Activated CD4-positive, alpha-beta T cell treated with anti-CD3 and anti-CD28 coated beads, Interleukin-2, amount 10 ng/mL, durations not matched to agents 24 days and 14 days (primary cell): Measurements from ENCODE around the gene SLC16A2. TPM values are rescaled to one million over a fixed set of nuclear protein-coding genes. Genes with fewer than 3 reads are reported as not detected.

Experiments
- DNase-seq: peaks from one replicate; pipeline ENCODE4 v3.0.0; 2022
- H3K27ac Mint-ChIP-seq: one replicate; pipeline ENCODE4 v1.8.0; 2022; ENCODE audit warnings: mild to moderate bottlenecking, mixed read lengths
- H3K27me3 Mint-ChIP-seq: one replicate; pipeline ENCODE4 v1.8.0; 2022; ENCODE audit warnings: mixed read lengths
- H3K36me3 Mint-ChIP-seq: one replicate; pipeline ENCODE4 v1.8.0; 2022; ENCODE audit warnings: low read depth, mild to moderate bottlenecking, mixed read lengths
- H3K4me1 Mint-ChIP-seq: one replicate; pipeline ENCODE4 v1.8.0; 2021; ENCODE audit warnings: mixed read lengths
- H3K4me3 Mint-ChIP-seq: one replicate; pipeline ENCODE4 v1.8.0; 2022; ENCODE audit warnings: mild to moderate bottlenecking, moderate library complexity, mixed read lengths
- H3K9me3 Mint-ChIP-seq: one replicate; pipeline ENCODE4 v1.8.0; 2021; ENCODE audit warnings: mixed read lengths
- intact Hi-C: fragments of 100-400 bp; cut with micrococcal nuclease; formaldehyde crosslinking; loops from one replicate; pipeline ENCODE4 v1.15.1; 2023
- total RNA-seq: library from RNA; stranded (reverse); gene quantifications from 2 replicates; pipeline ENCODE4 v1.2.3, GENCODE V29; 2022

Gene SLC16A2
- total RNA-seq, 1 donor from 2014 or later: 0.58 TPM

DNA sequence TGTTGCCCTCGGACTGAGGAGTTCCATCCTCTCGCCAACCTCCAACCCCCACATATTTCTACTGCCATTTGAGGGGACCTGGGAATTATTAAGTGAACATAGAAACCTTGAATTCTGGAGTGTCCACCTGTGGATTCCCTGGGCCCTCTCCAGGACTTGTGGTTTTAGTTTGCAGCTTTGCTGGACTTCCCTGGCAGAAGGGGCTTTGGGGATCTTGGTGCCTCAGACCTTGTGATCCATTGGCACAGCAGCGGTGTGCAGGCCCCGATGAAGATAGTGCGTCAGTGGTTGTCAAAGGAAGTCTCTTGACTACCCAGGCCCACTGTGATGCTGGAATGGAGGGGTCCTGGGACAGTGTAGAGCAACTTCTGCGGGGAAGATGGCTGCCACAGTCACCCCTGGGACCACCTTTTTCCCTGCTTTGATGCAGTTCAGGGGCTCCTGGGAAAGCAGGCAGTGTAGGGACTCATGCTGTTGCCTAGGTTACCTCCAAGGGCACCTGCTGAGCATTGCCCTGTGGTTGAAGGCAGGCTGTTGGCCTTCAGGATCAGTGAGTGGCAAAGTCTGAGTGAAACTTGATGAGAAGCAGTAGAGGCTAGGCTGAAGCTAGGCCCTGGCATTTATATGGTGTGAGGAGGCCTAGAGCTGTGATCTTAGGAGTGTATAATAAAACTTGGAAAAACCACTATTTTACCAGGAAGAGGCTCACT is 2.2 kb downstream of the SLC16A2 start:
- peaks cover 34% of the 10 kb centered on the region for H3K27me3 Mint-ChIP-seq
- no peak overlapping the region for H3K4me3 Mint-ChIP-seq
- H3K27ac Mint-ChIP-seq: no peak overlapping the region
- H3K36me3 Mint-ChIP-seq: no peaks in the 10 kb centered on the region
- intact Hi-C loops: no loop called here
- no peaks in the 10 kb centered on the region for H3K9me3 Mint-ChIP-seq
- no peak for DNase-seq
- H3K4me1 Mint-ChIP-seq: peaks cover 6% of the 10 kb centered on the region

DNA sequence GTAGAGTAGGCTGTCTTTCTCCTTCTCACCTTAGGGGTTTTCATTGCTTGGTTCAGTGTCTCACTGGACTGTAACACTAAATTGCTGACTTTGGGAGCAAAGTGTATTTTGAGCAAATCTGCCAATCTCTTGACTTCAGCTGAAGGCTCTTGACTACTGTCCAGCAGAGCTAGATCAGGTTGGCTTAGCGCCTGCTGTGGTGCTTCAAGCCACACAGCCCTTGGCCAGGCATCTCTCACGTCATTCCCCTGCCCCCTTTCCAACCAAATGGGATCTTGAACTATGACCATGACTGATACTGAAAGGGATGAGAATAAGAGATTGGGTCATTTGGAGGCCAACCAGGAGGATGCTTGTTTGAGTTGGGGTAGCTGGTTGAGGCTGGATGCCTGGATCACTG is 4.8 kb downstream of the SLC16A2 start:
- H3K4me3 Mint-ChIP-seq: no peak overlapping the region
- no peaks in the 10 kb centered on the region for H3K9me3 Mint-ChIP-seq
- no peaks in the 10 kb centered on the region for H3K36me3 Mint-ChIP-seq
- H3K27ac Mint-ChIP-seq: no peak overlapping the region
- no peak for DNase-seq
- intact Hi-C loops: no loop called here
- peaks cover 17% of the 10 kb centered on the region for H3K27me3 Mint-ChIP-seq
- H3K4me1 Mint-ChIP-seq: peaks cover under 1% of the 10 kb centered on the region

DNA sequence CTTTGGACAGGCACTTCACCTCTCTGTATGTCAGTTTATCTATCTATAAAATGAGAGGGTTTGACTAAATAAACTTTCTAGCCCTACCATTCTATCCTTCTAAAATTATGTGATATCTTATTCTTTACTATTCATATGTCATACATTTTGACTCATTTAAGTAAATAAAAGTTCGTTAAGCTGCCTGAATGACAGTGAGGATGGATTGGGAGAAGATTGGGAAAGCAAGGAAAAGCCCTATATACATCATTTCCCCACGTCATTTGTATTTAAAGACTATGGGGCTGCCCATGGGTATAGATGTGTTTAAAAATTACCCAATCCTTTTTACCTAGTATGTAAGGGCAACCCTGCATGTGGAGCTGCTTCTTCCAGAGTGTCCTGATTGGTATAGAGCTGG is 5.3 kb downstream of the SLC16A2 start:
- no peak overlapping the region for H3K27ac Mint-ChIP-seq
- H3K9me3 Mint-ChIP-seq: no peaks in the 10 kb centered on the region
- H3K27me3 Mint-ChIP-seq: peaks cover 13% of the 10 kb centered on the region
- DNase-seq: no peak
- H3K4me3 Mint-ChIP-seq: no peak overlapping the region
- no peaks in the 10 kb centered on the region for H3K4me1 Mint-ChIP-seq
- no peaks in the 10 kb centered on the region for H3K36me3 Mint-ChIP-seq
- intact Hi-C loops: no loop called here

DNA sequence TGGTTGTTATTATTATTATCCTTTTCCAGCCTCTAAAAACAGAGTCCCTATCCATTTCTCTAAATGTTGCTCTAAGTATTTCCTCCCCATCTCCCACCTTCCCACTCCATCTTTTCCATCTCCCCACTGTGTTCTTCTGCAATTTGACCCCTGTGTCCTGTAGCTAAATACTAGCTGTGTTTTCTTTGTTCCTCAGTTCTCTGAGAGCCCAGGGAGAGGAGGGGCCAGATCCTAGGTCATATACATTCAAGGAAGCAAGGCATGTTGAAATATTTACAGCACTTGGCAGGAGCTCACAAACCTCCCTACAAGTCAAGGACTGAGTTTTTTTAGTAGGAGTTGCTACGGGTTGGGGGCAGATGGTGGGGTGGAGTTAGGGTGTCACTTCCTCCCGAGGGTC is 10.5 kb downstream of the SLC16A2 start:
- intact Hi-C loops: no loop called here
- no peak overlapping the region for H3K27ac Mint-ChIP-seq
- H3K4me3 Mint-ChIP-seq: no peak overlapping the region
- H3K27me3 Mint-ChIP-seq: no peaks in the 10 kb centered on the region
- H3K9me3 Mint-ChIP-seq: no peaks in the 10 kb centered on the region
- no peak for DNase-seq
- H3K4me1 Mint-ChIP-seq: no peaks in the 10 kb centered on the region
- no peaks in the 10 kb centered on the region for H3K36me3 Mint-ChIP-seq

DNA sequence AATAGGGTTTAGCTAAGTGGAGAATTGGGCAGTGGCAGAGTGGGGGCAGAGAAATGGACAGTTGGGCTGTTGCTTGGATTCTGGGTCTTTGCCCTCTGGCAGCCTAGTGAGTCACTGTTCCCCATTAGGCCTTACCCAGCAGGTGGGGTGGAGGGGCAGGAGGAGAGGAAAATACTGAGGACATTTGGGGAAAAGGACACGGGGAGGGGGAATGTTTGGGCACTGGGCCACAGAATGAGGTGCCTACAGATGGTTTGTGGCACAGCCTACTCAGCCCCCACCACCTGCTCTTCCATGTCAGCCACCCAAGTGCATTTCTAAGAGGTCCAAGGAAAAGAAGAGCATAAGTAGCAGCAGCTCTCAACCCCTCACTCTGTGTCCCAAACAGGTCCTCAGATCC is 13.0 kb downstream of the SLC16A2 start:
- intact Hi-C loops: no loop called here
- Mint-ChIP-seq H3K4me3 (no peak overlapping the region), H3K4me1 (no peaks in the 10 kb centered on the region), H3K27ac (no peak overlapping the region), H3K9me3 (no peaks in the 10 kb centered on the region), H3K27me3 (no peaks in the 10 kb centered on the region), H3K36me3 (no peaks in the 10 kb centered on the region)
- no peak for DNase-seq

DNA sequence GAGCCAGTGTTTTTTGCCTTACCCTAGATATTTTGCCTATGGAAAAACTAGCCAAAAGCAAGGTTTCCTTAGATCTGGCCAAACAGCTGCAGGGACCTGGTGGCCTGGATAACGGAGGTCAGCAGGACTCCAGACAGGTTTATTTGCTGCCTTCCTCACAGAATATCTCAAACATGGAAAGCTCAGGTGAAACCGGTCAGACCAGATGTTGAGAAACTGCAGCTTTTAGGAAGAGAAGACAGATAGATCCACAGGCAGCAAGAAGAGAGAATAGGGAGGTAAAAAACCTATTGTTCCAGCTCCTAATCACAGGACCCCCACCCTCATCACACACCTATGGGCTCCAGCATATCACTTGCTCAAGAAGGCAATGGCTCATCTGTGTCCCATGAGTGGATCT is 16.2 kb downstream of the SLC16A2 start:
- intact Hi-C loops: no loop called here
- H3K4me3 Mint-ChIP-seq: no peak overlapping the region
- no peak for DNase-seq
- H3K36me3 Mint-ChIP-seq: no peaks in the 10 kb centered on the region
- no peaks in the 10 kb centered on the region for H3K4me1 Mint-ChIP-seq
- no peaks in the 10 kb centered on the region for H3K27me3 Mint-ChIP-seq
- no peak overlapping the region for H3K27ac Mint-ChIP-seq
- no peaks in the 10 kb centered on the region for H3K9me3 Mint-ChIP-seq

DNA sequence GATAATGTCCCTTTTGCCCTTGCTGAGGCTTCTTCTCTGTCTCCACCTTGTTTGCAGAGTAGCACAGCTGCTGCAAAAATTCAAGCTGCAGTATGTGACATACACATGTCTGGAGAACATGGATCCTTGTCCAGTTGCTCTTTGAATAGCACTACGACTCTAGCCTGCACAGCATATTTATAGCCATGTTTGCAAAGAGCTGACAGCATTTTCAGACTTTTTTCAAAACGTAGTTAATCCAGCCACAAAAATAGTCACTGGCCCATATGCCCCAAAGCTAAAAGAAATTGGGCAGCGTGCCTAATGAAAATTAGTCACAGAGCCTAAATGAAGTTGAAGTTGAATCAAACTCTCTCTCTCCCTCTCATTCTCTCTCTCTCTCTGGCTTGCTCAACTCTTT is 17.5 kb downstream of the SLC16A2 start:
- intact Hi-C loops: no loop called here
- DNase-seq: no peak
- H3K9me3 Mint-ChIP-seq: no peaks in the 10 kb centered on the region
- no peaks in the 10 kb centered on the region for H3K4me1 Mint-ChIP-seq
- no peak overlapping the region for H3K27ac Mint-ChIP-seq
- no peaks in the 10 kb centered on the region for H3K27me3 Mint-ChIP-seq
- no peak overlapping the region for H3K4me3 Mint-ChIP-seq
- H3K36me3 Mint-ChIP-seq: no peaks in the 10 kb centered on the region

DNA sequence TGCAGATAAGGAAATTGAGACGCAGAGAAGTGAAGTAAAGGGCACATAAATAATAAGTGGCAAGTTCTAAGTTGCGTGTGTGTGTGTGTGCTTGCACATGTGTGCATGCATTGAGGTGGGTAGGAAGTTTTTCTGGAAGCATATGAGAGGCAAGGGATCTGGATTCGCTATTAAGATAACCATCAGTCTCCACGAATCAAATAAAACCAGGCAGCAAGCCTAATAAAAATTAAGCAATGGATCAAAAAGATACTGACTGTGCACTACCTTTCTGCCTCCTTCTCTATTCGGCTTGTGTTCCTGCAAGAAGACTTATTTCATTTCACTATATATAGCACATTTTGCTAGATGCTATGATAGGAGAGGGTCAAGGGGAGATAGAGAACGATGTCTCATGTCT is 23.8 kb downstream of the SLC16A2 start:
- no peaks in the 10 kb centered on the region for H3K4me1 Mint-ChIP-seq
- no peaks in the 10 kb centered on the region for H3K36me3 Mint-ChIP-seq
- H3K4me3 Mint-ChIP-seq: no peak overlapping the region
- no peaks in the 10 kb centered on the region for H3K9me3 Mint-ChIP-seq
- no peak for DNase-seq
- no peaks in the 10 kb centered on the region for H3K27me3 Mint-ChIP-seq
- no peak overlapping the region for H3K27ac Mint-ChIP-seq
- intact Hi-C loops: no loop called here

DNA sequence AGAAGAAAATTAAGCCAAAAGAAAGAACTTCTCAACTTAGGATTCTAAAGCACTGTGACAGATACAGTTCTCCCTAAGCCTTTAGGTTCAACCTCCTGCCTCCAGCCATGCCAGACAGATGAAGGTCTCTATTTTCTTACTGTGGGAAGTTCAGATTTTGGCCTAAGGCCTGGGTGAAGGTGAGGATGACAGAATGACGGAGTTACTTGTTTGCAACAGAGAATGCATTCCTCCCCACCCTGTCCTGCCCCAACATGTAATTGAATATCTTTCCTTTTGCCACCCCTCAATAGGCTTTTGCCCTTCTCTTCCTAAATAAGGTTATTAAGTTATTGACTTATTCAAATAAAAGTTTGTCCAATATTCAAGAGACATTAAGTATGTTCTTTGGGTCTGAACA is 25.6 kb downstream of the SLC16A2 start:
- no peaks in the 10 kb centered on the region for H3K36me3 Mint-ChIP-seq
- H3K27ac Mint-ChIP-seq: no peak overlapping the region
- peaks cover 4% of the 10 kb centered on the region for H3K4me1 Mint-ChIP-seq
- H3K9me3 Mint-ChIP-seq: no peaks in the 10 kb centered on the region
- H3K4me3 Mint-ChIP-seq: no peak overlapping the region
- no peak for DNase-seq
- H3K27me3 Mint-ChIP-seq: no peaks in the 10 kb centered on the region
- intact Hi-C loops: no loop called here

DNA sequence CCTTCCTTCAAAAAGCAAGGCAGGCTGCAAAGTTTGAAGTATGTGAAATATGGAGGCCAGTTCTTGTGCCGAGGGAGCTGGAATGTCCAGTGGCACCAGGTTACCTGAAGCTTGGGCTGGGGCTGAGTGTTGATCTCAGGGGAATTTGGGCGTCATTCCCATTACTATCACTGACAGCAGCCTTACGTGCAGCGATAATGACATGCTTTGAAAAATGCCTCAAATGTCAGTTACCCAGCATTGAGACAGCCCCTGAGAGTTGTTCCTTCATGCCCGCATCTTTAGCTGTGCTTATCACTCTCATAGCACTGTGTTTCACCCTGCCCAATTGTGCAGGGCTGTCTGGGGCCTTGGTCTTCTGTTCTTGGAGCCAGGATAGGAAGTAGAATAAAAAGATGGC is 27.4 kb downstream of the SLC16A2 start:
- intact Hi-C loops: no loop called here
- no peaks in the 10 kb centered on the region for H3K36me3 Mint-ChIP-seq
- DNase-seq: no peak

DNA sequence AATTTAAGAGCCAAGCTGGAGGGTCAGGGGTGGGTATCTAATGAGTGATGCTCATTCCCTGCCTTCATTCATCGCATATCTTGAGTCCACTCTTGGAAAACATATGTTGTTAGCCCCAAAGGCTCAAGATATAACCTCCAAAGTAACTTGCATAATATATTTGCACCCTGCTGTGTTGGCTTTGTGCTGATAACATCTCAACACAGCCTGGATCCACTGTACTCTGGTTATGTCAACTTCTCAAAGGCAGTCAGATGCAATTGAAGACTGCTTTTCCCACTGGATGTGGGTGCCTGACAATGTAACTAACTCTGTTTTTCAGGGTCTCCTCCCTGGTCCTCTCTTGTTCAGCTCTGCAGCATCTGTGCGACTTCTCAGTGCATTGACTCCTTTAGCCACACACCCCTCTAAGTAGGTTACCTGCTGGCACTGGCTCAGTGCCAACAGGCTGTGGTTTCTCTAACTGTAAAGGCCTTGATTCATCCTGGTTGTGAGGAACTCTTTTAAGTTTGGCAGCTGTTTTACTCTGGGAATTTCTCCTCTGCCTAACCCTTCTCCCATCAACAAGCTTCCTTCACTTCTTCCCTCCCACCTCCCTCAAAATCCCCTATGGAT is 28.1 kb downstream of the SLC16A2 start:
- Mint-ChIP-seq H3K27ac (no peak overlapping the region), H3K36me3 (no peaks in the 10 kb centered on the region), H3K9me3 (no peaks in the 10 kb centered on the region), H3K4me3 (no peak overlapping the region), H3K4me1 (peaks cover 4% of the 10 kb centered on the region), H3K27me3 (no peaks in the 10 kb centered on the region)
- intact Hi-C loops: no loop called here
- DNase-seq: no peak

More for the DNA sequence above, 27.4 kb downstream of the SLC16A2 start:
- no peaks in the 10 kb centered on the region for H3K9me3 Mint-ChIP-seq
- H3K4me3 Mint-ChIP-seq: no peak overlapping the region
- no peaks in the 10 kb centered on the region for H3K27me3 Mint-ChIP-seq
- H3K27ac Mint-ChIP-seq: no peak overlapping the region
- H3K4me1 Mint-ChIP-seq: peaks cover 4% of the 10 kb centered on the region

DNA sequence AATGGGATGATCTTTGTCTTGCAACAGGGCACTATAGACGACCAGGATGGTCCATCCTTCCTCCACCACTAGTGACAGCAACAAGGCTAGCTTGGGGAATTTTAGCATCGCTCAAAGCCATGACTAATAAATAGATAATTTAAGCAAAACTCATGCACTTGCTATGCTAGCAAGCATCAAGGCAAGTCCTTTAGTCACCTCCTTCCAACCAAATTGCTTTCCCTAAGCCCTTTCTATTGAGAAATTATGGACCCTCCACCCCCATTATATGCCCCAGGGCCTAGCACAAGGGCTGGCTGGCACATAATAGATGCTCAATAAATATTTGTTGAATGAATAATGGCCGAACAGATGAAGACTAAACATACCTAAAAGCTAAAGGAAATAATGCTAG is 28.6 kb downstream of the SLC16A2 start:
- Mint-ChIP-seq H3K9me3 (no peaks in the 10 kb centered on the region), H3K4me1 (peaks cover 4% of the 10 kb centered on the region), H3K27ac (no peak overlapping the region), H3K36me3 (no peaks in the 10 kb centered on the region), H3K4me3 (no peak overlapping the region), H3K27me3 (no peaks in the 10 kb centered on the region)
- intact Hi-C loops: no loop called here
- DNase-seq: no peak

DNA sequence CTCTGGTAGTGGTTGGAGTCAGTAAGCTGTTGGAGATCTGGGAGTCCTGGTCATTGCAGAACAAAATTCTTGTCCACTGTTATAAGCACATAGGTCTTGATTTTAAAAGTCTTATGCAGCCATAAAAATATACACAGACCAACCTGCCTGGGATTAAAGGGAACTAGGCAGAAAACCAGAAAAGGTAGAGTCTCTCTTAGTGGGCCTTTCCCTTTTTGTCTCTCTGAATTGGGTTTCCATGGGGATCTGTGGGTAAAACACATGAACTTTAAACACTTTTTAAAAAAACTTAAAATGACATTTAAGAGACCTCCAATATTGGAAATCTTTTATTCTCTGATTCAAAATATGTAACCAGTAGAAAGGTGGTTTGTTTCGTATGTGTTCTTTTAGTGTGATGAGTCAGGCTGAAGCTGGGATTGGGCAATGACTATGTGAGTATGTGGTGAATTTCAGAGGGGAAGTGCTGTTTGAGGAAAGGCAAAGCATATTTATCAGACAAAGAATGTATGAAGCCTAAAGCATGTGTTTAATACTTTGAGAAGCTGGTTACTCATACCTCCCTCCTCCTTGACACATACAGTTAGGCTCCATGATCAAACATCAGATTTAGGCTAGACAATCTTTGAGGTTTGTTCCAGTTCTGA is 29.6 kb downstream of the SLC16A2 start:
- peak overlapping the region; percentile 78 for H3K27ac Mint-ChIP-seq
- DNase-seq: no peak
- no peaks in the 10 kb centered on the region for H3K36me3 Mint-ChIP-seq
- no peak overlapping the region for H3K4me3 Mint-ChIP-seq
- H3K27me3 Mint-ChIP-seq: no peaks in the 10 kb centered on the region
- intact Hi-C loops: loop anchor here (1.0 kb wide), 2 partner anchors 83 to 90 kb away; no protein-coding TSS in a partner anchor
- peaks cover 4% of the 10 kb centered on the region for H3K4me1 Mint-ChIP-seq
- no peaks in the 10 kb centered on the region for H3K9me3 Mint-ChIP-seq

DNA sequence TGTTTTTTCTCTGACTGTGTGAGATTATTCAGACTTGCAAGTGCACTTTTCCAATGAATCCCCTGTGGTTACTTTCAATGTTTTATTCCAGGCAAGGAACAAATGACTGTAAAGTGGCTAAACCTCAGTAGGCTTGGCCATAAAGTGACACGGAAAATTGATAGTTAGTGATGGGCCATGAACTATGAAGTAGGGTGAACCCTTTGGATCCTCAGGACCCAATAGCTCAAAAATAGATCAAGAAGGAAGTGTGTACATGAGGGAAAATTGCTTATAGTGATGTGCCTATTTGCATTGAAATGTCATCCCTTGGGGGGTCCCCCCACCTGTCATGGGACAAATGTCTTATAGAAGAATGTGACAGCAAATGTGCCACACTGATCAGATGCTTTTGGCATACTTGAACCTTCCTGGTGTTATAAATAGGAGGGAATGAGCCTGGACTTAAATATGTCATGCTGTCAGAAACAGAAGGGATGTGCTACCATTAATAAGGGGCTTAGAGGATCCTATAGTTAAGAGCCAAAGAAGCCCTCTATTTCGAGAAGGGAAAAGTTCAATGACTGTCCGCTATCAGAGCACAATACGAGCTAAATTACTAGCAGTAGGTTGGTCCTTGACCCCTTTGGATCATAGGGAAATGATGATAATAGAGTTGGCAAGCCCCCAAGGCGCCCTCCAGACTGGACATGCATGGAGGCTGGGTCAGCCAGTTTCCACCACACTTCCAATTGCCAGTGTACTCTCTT is 30.3 kb downstream of the SLC16A2 start:
- intact Hi-C loops: loop anchor here (1.0 kb wide), 2 partner anchors 83 to 90 kb away; no protein-coding TSS in a partner anchor
- DNase-seq: no peak
- no peaks in the 10 kb centered on the region for H3K27me3 Mint-ChIP-seq
- H3K36me3 Mint-ChIP-seq: no peaks in the 10 kb centered on the region
- H3K9me3 Mint-ChIP-seq: no peaks in the 10 kb centered on the region
- H3K4me3 Mint-ChIP-seq: no peak overlapping the region
- peaks cover 4% of the 10 kb centered on the region for H3K4me1 Mint-ChIP-seq
- peak overlapping the region; percentile 78 for H3K27ac Mint-ChIP-seq
